Calu3 (cell line): ENCODE measurements around the gene ZG16. TPM values are rescaled to one million over a fixed set of nuclear protein-coding genes. Genes with fewer than 3 reads are reported as not detected.

Experiments
- BruUV-seq: library from RNA; stranded (reverse); fragments of 400-500 nt; replicated peaks from 2 replicates; lab custom pipeline; 2021; lab: Mats Ljungman, UMichigan
- CTCF ChIA-PET: fragments of 300-600 bp; sonication (Branson Sonifier 250); formaldehyde crosslinking; loops from one replicate; lab custom pipeline; 2022; ENCODE audit warnings: antibody characterized with exemption; lab: Charles Lee
- DNase-seq: peaks from one replicate; pipeline ENCODE4 v3.0.0; 2022
- H3K27ac Mint-ChIP-seq: one replicate; pipeline ENCODE4 v1.8.0; 2022; ENCODE audit warnings: mixed read lengths; ENCODE audit not compliant: unreplicated experiment
- H3K27me3 Mint-ChIP-seq: one replicate; pipeline ENCODE4 v1.8.0; 2022; ENCODE audit warnings: mixed read lengths; ENCODE audit not compliant: unreplicated experiment
- H3K36me3 Mint-ChIP-seq: one replicate; pipeline ENCODE4 v1.8.0; 2022; ENCODE audit warnings: mild to moderate bottlenecking, moderate library complexity, mixed read lengths; ENCODE audit not compliant: insufficient read depth, unreplicated experiment
- H3K4me1 Mint-ChIP-seq: one replicate; pipeline ENCODE4 v1.8.0; 2022; ENCODE audit warnings: mild to moderate bottlenecking, low read depth, mixed read lengths; ENCODE audit not compliant: unreplicated experiment
- H3K4me3 Mint-ChIP-seq: one replicate; pipeline ENCODE4 v1.8.0; 2022; ENCODE audit warnings: mild to moderate bottlenecking, low read depth, moderate library complexity, mixed read lengths; ENCODE audit not compliant: unreplicated experiment
- H3K9me3 Mint-ChIP-seq: one replicate; pipeline ENCODE4 v1.8.0; 2022; ENCODE audit warnings: low read depth, mixed read lengths; ENCODE audit not compliant: unreplicated experiment
- CTCF ChIP-seq: fragments of 200-600 bp; IDR thresholded peaks from one replicate; pipeline ENCODE4 v1.8.0; 2022; ENCODE audit warnings: antibody characterized with exemption; ENCODE audit not compliant: unreplicated experiment
- intact Hi-C: fragments of 100-400 bp; cut with micrococcal nuclease; formaldehyde crosslinking; loops from one replicate; pipeline ENCODE4 v1.10.0; 2022; ENCODE audit not compliant: unreplicated experiment
- total RNA-seq: library from RNA; stranded (reverse); gene quantifications from 2 replicates; pipeline ENCODE4 v1.2.3, GENCODE V29; 2022

ZG16 gene
- total RNA-seq, 1 experiment from 2014 or later = not detected

GRCh38 chr16:29734786-29735185, 43.3 kb upstream of the ZG16 start:
- H3K4me3 Mint-ChIP-seq = no peak overlapping the region

GRCh38 chr16:29736112-29736511, 41.9 kb upstream of the ZG16 start:
- no peak for TF ChIP-seq CTCF
- Mint-ChIP-seq H3K4me1 (peaks cover 13% of the 10 kb centered on the region), H3K4me3 (no peak overlapping the region), H3K27ac (no peak overlapping the region), H3K36me3 (no peaks in the 10 kb centered on the region), H3K9me3 (no peaks in the 10 kb centered on the region), H3K27me3 (peaks cover 23% of the 10 kb centered on the region)
- intact Hi-C loops = no loop called here
- CTCF ChIA-PET = interaction anchor here (0.6 kb wide), 1 partner anchor 51 kb away, joined by 3 read pairs; no protein-coding TSS in a partner anchor
- BruUV-seq = no TSS peak
- no peak for DNase-seq

More at GRCh38 chr16:29734786-29735185, 43.3 kb upstream of the ZG16 start:
- Mint-ChIP-seq H3K27me3 (peaks cover 23% of the 10 kb centered on the region), H3K4me1 (peaks cover 13% of the 10 kb centered on the region), H3K9me3 (no peaks in the 10 kb centered on the region), H3K27ac (no peak overlapping the region), H3K36me3 (no peaks in the 10 kb centered on the region)
- BruUV-seq = no TSS peak
- no peak for TF ChIP-seq CTCF
- CTCF ChIA-PET = interaction anchor here (0.6 kb wide), 1 partner anchor 25 kb away, joined by 3 read pairs; no protein-coding TSS in a partner anchor
- intact Hi-C loops = no loop called here
- no peak for DNase-seq

- no TSS peak for BruUV-seq
- no peak for TF ChIP-seq CTCF
These were observed 41.3 kb upstream of the ZG16 start for GRCh38 chr16:29736764-29737163.

GRCh38 chr16:29737713-29738112, 40.3 kb upstream of the ZG16 start:
- intact Hi-C loops = no loop called here
- H3K4me1 Mint-ChIP-seq = peaks cover 13% of the 10 kb centered on the region
- H3K27me3 Mint-ChIP-seq = peaks cover 23% of the 10 kb centered on the region
- BruUV-seq = no TSS peak
- TF ChIP-seq CTCF = no peak
- H3K36me3 Mint-ChIP-seq = no peaks in the 10 kb centered on the region
- CTCF ChIA-PET = no interaction called here
- H3K9me3 Mint-ChIP-seq = no peaks in the 10 kb centered on the region
- H3K4me3 Mint-ChIP-seq = no peak overlapping the region
- no peak for DNase-seq
- no peak overlapping the region for H3K27ac Mint-ChIP-seq

More at GRCh38 chr16:29736764-29737163, 41.3 kb upstream of the ZG16 start:
- DNase-seq = no peak
- H3K36me3 Mint-ChIP-seq = no peaks in the 10 kb centered on the region
- H3K4me1 Mint-ChIP-seq = peaks cover 13% of the 10 kb centered on the region
- H3K4me3 Mint-ChIP-seq = no peak overlapping the region
- CTCF ChIA-PET = no interaction called here
- intact Hi-C loops = no loop called here
- H3K9me3 Mint-ChIP-seq = no peaks in the 10 kb centered on the region
- peaks cover 23% of the 10 kb centered on the region for H3K27me3 Mint-ChIP-seq
- H3K27ac Mint-ChIP-seq = no peak overlapping the region
